HG02981 (cell line): ENCODE results near the gene VPS18.
A peak's percentile ranks its signal among the peaks of the same experiment; 100 is the strongest.

ENCODE experiments used
- ATAC-seq: cut with Tn5 transposase; IDR thresholded peaks from one replicate; pipeline ENCODE4 v1.9.1; 2021; ENCODE audit warnings: mild to moderate bottlenecking, moderate library complexity; ENCODE audit not compliant: unreplicated experiment

VPS18 gene

GRCh38 chr15:40934457-40934856, 40.2 kb downstream of the VPS18 start:
- ATAC-seq = no peak

- ATAC-seq = no peak
Measured at GRCh38 chr15:40936234-40936708, 42.0 kb downstream of the VPS18 start.

GRCh38 chr15:40936709-40937666, 42.7 kb downstream of the VPS18 start:
- no peak for ATAC-seq

- ATAC-seq = no peak
Measured at GRCh38 chr15:40937762-40938535, 43.7 kb downstream of the VPS18 start.

- ATAC-seq = no peak
Measured at GRCh38 chr15:40938536-40938870, 44.3 kb downstream of the VPS18 start.

GRCh38 chr15:40940296-40940801, 46.1 kb downstream of the VPS18 start:
- no peak for ATAC-seq

- no peak for ATAC-seq
Measured at GRCh38 chr15:40941068-40941527, 46.8 kb downstream of the VPS18 start.

GRCh38 chr15:40941528-40942336, 47.5 kb downstream of the VPS18 start:
- ATAC-seq = peak; percentile 57

GRCh38 chr15:40942337-40942854, 48.1 kb downstream of the VPS18 start:
- ATAC-seq = no peak

GRCh38 chr15:40942878-40943277, 48.6 kb downstream of the VPS18 start:
- ATAC-seq = no peak

- ATAC-seq = no peak
Measured at GRCh38 chr15:40943764-40944365, 49.6 kb downstream of the VPS18 start.

- ATAC-seq = no peak
Measured at GRCh38 chr15:40944510-40945296, 50.5 kb downstream of the VPS18 start.

GRCh38 chr15:40948706-40949473, 54.6 kb downstream of the VPS18 start:
- no peak for ATAC-seq

- no peak for ATAC-seq
Measured at GRCh38 chr15:40949756-40950207, 55.5 kb downstream of the VPS18 start.

GRCh38 chr15:40951764-40952163, 57.5 kb downstream of the VPS18 start:
- ATAC-seq = no peak

GRCh38 chr15:40952301-40952900, 58.2 kb downstream of the VPS18 start:
- peak; percentile 3 for ATAC-seq

GRCh38 chr15:40952901-40953712, 58.9 kb downstream of the VPS18 start, which contains the start of gene CHAC1:
Gene CHAC1 (plus strand): TSS chr15:40953471. CDS start chr15:40953584, 113 bp downstream.
- peak; percentile 90 for ATAC-seq
